GM12892 (cell line): ENCODE results near the gene GCG.

Experiments used
- POLR2A ChIP-seq: IDR thresholded peaks from 2 replicates; pipeline ENCODE4 v1.6.1; 2011; ENCODE audit warnings: low read depth, low read length, control low read depth
- POLR2AphosphoS5 ChIP-seq: IDR thresholded peaks from 2 replicates; pipeline ENCODE4 v1.6.1; 2011; ENCODE audit warnings: low read depth, low read length, control low read depth
- TAF1 ChIP-seq: IDR thresholded peaks from 2 replicates; pipeline ENCODE4 v1.6.1; 2011; ENCODE audit warnings: low read depth, mild to moderate bottlenecking, control low read depth, low read length, borderline replicate concordance

- TF ChIP-seq POLR2AphosphoS5: no peak
- TF ChIP-seq TAF1: no peak
- TF ChIP-seq POLR2A: no peak
Observed at GRCh38 chr2:162115076-162115475, 37.0 kb downstream of the GCG start.
